Activated effector memory CD4-positive, alpha-beta T cell treated with anti-CD3 and anti-CD28 coated beads, Interleukin-2, amount 50 U/mL, for 16 hours (primary cell): Measurements from ENCODE around the gene GNAT2.
A peak's percentile ranks its signal among the peaks of the same experiment; 100 is the strongest.
"Not testable (repeated sequence)": the region's sequence is repeated elsewhere in the genome, so short reads cannot be mapped to it uniquely, and the experiment has no call there.

Experiments
- DNase-seq: peaks from one replicate; pipeline ENCODE4 v3.0.0-alpha.2; 2020

The GNAT2 gene

DNA sequence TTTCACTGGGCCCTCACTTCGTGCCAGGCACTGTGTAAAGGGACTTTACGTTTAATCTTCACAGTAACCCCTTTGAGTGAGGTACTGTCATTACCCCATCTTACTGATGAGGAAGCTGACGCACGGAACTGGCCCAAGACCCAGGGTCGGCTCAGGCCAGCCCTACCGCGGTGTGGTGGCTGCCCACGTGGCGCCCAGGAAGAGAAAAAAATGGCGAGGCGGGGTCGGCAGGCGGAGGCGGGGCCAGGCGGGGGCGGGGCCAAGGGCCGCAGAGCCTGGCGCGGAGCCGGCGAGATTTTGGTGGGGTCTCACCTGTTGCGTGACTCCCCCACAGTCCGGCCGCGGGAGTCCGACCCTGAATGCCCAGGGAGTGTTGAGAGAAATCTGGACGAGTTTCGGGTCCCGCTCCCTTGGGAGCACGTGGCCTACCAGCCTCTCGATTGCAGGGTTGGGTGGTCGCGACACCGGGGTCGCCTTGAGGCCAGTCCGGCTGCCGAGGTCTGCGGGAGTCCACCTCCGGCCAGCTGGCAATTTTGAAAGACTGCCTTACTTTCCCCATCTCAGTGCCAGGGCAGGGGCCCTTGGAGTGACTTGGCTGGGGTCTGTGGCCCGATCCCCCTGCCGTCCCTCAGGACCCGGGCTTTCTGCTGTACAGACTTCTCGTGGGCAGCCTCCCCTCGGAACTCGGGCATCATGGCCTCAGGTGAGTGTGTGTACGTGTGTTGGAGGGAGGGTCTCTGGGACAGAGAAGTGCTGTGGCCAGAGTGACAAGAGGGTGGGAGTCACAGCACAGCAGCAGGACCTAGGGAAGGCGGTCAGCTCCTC lies at the start of gene GNAT2, which contains the start of gene AMPD2:
Gene GNAT2 (minus strand): TSS at position 41 of the 825 bp plus-strand sequence. CDS start 6,746 bp downstream, outside the sequence.
Gene AMPD2 (plus strand): TSS at position 262 of the 825 bp plus-strand sequence. CDS start 1,339 bp downstream, outside the sequence.
- peak; percentile 90 for DNase-seq

DNA sequence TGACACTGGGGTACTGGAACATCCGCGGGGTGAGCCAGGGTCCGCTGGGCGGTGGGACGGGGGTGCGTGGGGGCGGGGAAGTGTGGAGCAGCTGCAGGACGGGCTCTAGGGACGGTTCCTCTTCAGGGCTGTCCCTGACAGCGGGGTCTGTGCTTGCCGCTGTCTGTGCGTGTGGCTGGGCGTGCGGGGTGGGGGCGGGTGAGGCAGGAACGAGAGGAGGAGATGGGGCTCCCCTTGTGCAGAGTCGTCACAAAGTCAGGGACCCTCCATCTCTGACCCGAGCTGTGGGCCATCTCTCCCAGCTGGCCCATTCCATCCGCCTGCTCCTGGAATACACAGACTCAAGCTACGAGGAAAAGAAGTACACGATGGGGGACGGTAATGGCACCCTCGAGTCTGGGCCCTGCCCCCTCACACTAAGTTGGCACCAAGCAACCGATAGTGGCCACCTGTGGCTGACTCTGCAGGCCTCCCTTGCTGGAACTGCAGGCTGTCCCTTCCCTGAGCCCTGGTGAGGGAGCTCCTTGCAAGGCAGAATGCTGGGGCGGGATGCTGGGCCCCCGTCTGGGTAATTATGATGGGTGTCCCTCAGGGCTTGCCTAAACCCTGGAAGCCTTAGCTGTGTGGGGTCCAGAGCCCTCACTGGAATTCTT lies 48.8 kb upstream of the GNAT2 start:
- DNase-seq, result no peak

DNA sequence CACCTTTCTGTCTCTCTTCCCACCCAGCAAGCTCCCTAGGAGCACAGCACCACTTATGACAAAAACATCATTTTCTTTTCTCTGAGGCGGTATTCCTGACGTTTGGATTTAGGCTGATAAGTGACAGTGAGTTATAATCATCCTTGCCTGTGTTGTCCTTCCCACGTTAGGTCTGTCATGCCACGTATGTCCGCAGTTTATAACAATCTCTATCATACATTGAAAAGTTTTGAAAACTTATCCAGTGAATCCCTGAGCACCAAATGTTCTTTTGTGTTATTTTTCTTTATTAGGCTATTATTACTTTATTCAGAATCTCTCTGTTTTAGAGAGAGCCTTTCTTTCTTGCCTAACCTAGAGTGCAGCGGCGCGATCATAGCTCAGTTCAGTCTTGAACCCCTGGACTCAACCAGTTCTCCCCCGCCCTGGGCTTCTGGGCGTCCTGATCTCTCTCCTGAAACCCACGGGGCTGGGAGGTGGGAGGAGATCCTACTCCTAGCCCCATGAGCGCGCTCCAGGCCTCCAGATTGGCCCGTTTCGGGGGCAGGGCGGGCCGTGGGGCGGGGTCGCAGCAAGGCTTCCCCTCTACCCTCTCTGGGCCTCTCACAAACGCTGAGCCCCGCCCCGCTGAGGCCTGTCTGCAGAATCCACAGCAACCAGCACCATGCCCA lies 48.2 kb upstream of the GNAT2 start, which contains the start of gene GSTM2:
Gene GSTM2 (plus strand): TSS at position 606 of the 671 bp plus-strand sequence. CDS start 59 bp downstream, at position 665.
- DNase-seq, result peak; percentile 89

DNA sequence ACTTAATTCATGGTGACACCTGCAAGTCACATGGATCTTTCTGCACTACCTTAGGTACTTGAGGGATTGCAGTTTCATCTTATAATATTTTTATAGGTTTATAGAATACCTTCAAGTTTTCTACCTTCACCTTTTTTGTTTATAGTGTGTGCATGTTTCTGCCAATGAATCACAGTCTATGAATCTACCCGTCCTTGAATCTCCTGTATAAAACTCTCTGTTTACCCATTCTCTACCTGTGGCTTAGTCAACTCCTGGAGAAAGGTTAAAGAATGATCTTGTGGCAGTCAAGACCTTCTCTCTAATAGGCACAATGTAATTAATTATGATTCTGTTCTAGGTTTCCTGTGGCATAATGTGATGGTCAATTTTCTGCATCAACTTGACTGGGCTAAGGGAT lies 45.3 kb upstream of the GNAT2 start:
- no peak for DNase-seq

DNA sequence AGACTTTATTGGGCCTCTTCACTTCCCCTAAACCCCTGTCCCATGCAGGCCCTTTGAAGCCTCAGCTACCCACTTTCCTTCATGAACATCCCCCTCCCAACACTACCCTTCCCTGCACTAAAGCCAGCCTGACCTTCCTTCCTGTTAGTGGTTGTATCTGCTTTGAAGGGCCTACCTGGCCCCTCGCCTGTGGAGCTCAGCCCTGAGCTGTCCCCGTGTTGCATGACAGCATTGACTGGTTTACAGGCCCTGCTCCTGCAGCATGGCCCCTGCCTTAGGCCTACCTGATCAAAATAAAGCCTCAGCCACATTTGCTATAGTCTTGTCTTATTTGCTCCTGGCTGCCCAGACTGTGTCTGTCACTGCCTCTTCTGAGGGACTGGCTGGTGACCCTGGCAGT lies 42.0 kb upstream of the GNAT2 start:
- DNase-seq, result no peak

DNA sequence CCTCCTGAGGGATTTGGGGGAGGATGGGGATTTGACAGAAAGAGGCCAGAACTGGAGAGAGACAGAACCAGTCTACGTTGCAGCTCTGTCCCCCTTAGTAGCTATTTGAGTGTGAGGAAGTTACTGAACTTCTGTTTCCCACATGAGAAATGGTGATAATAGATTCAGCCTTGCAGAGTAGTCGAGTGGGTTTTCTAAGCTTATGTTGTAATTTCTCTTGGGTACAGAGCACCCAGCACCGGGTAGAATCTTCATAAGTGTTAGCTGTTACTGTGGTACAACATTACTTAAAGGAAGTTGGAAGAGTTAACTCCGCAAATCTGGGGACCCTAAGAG lies 41.2 kb upstream of the GNAT2 start:
- DNase-seq, result not testable (repeated sequence)

DNA sequence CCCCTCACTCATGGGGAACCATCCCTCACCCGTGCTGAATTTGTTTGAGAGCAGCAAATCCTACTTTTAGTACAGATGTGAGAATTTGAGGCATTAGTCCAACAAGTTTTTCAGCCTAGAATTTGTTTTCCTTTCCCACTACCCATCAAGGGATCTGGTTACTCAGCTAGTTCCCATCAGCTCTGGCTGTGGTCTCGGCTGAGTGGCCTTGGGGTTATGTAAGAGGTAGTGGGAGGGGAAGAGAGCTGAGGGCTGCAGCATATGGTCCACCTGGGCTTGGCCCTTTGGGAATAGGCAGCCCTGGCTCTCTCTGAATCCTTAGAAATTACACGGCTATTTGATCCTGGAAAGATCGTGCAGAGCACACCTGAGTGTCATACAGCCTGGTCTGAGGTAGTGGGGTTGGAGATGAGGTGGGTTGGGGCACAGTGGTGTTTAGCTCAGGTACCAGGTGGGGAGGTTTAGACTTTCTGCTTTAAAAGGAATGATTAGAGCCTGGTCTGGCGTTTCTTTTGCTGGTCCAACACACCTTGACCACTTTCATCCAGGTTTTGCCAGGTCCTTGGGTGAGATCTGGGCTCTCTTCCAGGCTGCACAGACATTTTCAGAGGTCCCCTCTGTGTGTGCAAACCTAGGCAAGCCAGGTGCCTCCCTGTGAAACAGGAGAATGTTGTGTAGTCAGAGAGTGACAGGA lies 40.7 kb upstream of the GNAT2 start:
- DNase-seq, result no peak

DNA sequence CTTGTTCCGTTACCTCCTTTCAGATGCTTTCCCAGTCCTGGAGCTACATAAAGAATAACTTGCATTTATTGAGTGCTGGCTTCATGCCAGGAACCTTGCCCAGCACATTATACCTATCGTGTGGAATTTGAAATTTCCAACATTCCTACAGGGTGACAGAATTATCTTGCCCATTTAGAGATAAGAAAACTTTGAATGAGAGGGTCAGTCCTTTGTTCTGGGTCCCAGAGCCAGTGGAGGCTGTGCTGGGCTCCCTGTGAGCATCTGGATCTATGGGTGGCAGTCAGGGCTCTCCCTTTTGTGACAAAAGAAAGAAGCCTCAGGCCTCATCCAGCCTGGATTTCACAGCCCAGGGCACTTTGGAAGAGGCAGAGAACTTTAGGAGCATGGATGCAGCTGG lies 39.7 kb upstream of the GNAT2 start:
- no peak for DNase-seq

DNA sequence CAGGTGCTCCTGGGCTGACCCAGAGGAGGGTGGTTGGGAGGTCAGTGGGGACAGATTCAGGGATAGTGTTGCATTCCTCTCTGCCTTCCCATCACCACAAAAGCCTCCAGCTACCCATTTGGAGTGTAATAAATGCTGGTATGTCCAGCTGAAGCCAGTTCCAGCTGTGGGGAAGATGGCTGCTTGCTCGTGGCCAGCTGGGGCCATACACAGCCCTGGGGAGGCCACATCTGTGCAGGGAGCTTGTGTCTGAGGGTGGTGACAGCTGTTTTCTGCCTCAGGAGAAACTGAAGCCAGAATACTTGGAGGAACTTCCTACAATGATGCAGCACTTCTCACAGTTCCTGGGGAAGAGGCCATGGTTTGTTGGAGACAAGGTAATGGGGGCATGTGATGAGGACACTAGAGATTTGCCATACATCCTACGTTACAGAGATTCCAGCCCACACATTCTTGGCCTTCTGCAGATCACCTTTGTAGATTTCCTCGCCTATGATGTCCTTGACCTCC lies 39.2 kb upstream of the GNAT2 start:
- no peak for DNase-seq

DNA sequence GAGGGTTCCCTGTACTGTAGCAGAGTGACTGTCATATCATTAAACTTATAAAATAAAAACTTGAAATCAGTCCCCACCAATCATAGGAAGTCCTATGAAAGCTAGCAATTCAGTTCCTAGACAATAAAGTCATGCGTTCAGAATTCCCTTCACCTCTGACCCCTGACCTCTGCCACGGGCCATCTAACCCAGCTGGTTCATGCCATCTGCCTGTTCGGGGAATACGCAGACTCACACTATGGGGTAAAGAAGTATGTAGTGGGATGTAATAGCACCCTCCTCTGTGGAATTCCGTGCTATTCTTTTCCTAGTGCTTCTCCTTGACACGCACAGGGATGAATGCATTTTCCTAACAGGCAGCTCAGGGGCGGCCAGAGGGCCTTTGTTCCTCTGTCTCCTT lies 38.6 kb upstream of the GNAT2 start:
- no peak for DNase-seq

DNA sequence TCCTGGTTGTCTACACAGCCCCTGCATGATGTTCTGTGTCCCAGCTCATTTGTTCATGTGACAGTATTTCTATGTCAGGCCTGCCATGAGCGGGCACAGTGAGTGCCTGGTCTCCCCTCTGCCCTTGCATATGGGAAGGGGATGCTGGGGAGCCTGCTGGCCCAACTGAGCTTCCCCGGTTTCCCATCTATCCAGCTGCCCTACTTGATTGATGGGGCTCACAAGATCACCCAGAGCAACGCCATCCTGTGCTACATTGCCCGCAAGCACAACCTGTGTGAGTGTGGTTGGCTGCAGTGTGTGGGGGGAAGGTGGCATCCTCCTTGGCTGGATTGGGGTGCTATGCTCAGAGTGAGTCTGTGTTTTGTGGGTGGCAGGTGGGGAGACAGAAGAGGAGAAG lies 38.0 kb upstream of the GNAT2 start:
- DNase-seq, result no peak

DNA sequence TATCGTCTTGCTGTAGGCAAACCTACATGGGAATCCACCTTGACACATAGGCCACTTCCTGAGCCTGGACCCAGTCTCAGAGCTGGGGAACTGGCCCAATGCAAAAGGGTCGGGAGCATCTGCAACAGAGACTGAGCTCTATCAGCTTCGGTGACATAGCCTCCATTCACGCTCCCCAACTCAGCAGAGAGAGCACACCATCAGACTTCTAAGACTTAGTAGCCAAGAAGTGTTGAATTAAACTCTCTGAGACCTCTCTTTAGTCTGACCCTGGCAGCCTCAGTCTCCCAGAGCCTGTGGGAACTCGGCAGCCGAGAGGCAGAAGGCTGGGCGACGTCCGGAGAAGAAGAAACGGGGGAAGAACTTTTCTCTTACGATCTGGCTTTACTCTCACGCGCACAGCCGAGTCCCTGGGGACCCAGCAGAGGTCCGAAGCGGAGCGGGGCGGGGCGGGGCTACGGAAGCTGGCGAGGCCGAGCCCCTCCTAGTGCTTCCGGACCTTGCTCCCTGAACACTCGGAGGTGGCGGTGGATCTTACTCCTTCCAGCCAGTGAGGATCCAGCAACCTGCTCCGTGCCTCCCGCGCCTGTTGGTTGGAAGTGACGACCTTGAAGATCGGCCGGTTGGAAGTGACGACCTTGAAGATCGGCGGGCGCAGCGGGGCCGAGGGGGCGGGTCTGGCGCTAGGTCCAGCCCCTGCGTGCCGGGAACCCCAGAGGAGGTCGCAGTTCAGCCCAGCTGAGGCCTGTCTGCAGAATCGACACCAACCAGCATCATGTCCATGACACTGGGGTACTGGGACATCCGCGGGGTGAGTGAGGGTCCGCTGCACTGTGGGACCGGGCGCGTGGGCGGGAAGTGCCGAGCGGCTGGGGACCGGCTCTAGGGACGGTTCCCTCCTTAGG lies 36.5 kb upstream of the GNAT2 start, which contains the start of gene GSTM4:
Gene GSTM4 (plus strand): TSS at position 485 of the 905 bp plus-strand sequence. CDS start 291 bp downstream, at position 776.
- DNase-seq, result peak; percentile 88

DNA sequence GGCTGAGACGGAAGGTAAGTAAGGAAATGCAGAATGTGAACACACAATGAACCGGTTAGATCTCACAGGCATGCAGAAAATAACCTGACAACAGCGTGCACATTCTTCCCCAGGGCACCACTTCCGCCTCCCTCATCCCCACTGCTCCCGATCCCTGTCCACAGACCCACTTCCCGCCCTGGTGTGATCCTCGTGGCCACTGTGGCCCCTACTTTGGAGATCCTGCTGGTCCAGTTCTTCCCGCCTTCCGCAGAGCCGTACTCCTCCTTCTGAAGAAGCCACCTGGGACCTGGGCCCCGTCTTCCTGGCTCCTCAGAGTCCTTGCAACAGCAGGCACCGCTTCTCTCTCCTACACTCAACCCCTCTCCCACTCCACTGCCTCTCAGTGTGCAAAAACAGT lies 35.1 kb upstream of the GNAT2 start:
- no peak for DNase-seq

DNA sequence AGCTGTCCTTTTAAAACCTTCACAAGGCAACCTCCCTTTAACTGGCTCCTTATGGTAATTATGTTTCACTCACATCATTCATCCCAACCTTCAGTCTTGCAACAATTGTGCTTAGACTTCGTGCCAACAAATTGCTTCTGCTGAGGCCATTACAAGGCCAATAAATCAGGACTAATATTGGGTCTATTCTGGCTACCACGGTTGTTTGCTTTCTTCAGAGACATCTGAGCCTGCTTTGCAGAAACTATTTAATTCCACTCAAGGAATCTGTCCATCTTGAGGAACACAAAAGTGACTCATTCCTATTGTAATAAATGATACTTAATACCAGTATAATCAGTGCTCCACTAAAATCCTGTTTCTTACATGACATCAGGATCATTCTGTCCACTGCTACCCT lies 33.9 kb upstream of the GNAT2 start:
- DNase-seq, result no peak

DNA sequence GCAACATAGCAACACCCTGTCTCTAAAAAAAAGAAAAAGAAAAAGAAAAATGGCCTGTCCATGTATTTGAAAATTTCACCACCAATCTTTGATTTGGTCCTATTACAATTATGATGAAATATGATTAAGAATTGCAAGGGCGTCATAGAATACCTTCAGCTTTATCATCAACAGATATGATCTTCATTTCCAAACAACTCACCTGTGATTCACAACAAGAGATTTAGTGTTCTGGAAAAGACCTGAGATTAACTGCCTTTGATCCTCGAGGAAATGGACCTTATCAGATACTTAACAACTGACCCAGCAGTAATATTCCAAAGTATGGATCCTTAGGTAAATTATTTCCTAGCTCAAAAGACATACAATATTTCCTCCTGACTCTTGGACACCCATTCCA lies 33.0 kb upstream of the GNAT2 start:
- DNase-seq, result no peak

DNA sequence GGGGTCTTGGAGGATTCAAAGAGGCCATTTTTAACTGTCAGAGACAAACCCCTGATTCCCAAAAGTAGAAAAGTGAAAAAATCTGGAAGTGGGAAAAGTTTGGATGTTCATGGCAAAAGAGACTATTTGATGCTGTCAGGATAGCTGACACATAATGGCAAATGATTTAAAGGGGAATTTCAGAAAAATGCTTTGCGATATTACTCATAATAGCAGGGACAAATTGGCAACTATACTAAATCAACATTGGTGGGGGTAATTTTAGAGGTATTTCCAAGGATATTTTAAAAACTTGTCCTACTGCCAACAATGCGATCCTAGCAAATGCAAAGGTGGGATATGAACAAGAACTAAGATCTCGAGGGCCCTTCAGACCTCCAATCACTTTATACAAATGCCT lies 31.2 kb upstream of the GNAT2 start:
- no peak for DNase-seq

DNA sequence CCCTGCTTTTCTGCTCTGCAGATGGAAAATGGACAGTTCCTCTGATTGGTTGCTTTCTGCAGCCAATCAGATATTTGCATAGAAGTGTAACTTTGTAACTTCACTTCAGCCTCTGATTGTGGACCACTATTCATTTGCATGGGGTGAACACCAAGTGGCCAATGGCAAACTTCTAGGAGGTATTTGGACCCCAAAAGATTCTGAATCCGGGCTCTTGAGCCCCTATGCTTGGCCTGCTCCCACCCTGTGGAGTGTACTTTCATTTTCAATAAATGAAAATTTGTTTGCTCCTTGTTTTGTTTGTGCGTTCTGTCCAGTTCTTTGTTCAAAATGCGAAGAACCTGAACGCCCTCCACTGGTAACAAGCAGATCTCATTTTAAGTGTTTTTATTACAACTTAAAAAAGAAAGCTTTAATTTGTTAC lies 30.1 kb upstream of the GNAT2 start:
- DNase-seq, result no peak

DNA sequence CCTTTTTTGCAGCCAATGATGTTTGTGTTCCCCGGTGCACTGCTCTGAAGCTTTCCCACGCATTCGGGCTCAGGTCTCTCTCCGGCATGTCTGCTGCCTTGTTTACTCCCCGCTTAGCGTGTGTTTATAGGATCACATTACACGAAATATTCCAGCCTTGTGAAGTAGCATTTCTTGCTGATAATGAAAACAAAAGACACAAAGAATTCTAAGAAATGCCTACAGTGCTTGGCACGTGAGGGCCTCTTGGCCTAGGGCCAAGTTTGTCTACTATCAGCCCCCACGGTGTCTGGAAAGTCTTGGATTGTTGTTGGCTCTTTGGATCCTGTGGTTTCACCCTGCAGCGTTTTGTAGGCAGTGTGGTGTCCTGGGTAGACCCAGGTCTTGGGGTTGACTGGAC lies 25.3 kb upstream of the GNAT2 start:
- no peak for DNase-seq

DNA sequence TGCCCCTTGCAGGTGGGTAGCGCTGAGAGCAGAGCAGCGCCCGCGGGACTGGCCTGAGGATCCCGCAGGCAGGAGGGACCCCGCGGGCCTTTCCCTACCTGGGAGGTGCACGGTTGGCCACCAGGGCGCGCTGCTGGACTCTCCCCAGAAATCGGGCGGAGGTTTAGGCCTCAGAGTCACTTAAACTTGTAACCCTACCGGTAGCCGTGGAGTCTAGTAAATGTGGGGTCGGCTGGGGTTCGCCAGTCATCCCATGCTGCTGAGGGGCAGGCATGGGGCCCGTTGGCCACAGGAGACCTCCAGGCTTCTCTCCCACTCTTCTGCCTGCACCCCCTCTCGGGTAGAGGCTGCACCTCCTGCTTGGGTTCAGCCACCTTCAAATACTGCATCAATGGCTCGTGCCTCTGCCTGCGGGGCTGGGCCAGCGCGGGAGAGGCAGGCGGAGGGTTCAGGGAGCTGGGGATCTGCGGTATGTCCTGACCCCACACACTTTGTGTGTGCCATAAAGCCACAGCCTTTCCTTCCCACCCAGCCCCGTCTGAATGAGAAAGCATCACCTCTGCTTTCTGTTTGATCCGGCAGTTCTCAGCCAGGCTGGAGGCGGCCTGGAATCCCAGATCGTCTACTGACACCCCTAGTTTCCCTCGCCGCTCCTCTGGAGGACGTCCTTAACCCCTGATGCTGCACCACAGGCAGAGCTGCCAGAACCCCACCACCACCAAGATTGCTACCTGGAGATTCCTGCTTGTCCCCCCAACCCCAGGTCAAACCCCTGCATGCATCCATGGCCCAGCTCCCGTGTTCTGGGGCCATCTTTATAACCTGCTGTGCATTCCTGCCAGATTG lies 24.2 kb upstream of the GNAT2 start:
- DNase-seq, result peak; percentile 95

DNA sequence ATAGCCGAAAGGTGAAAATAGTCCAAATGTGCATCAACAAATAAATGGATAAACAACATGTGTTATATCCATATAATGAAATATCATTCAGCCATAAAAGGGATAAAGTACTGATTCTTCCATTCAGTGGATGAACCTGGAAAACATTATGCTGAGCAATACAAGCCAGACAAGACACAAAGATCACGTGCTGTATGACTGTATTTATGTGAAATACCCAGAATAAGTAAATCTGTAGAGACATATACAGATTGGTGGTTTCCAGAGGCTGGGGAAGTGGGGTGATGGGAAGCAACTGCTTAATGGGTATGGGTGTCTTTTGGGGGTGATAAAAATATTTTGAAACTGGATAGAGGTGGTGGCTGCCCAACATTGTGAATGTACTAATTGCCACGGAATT lies 23.2 kb upstream of the GNAT2 start:
- DNase-seq, result no peak

DNA sequence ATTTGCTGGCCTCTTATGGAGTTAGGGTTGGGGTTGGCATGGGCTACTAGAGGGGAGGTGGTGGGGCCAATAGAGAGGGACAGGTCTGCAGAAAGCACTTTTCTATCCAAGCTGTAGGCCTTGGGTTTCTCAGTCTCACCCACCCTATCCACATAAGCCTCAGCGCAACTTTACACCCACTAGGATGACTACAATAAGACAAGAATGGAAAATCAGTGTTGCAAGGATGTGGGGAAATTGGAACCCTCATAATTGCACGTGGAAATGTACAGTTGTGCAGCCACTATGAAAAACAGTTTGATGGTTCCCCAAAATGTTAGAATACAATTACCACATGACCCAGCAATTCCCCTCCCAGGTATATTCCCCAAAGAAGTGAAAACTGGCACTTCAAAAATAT lies 22.4 kb upstream of the GNAT2 start:
- no peak for DNase-seq
